Trophoblast cell (in vitro differentiated cells and primary cell): ENCODE results near the gene EPHB2.

Experiments
- DNase-seq, 2 donors: peaks; one replicate each; pipeline ENCODE4 v3.0.0-alpha.2; 2016
- H2AFZ ChIP-seq: 2 replicates; pipeline ENCODE4 v1.6.1; 2013; ENCODE audit warnings: low read length, moderate library complexity, mild to moderate bottlenecking; ENCODE audit not compliant: insufficient read depth, poor library complexity
- H2AK5ac ChIP-seq: 2 replicates; pipeline ENCODE4 v1.6.1; 2013; ENCODE audit warnings: mild to moderate bottlenecking, low read length
- H2BK120ac ChIP-seq: 2 replicates; pipeline ENCODE4 v1.6.1; 2013; ENCODE audit warnings: low read length, mild to moderate bottlenecking, moderate library complexity; ENCODE audit not compliant: insufficient read depth, poor library complexity
- H2BK12ac ChIP-seq: 2 replicates; pipeline ENCODE4 v1.6.1; 2013; ENCODE audit warnings: mild to moderate bottlenecking, low read length, moderate library complexity
- H2BK5ac ChIP-seq: 2 replicates; pipeline ENCODE4 v1.6.1; 2013; ENCODE audit warnings: low read length, low read depth, moderate library complexity, mild to moderate bottlenecking; ENCODE audit not compliant: poor library complexity
- H3K14ac ChIP-seq: 2 replicates; pipeline ENCODE4 v1.6.1; 2013; ENCODE audit warnings: mild to moderate bottlenecking, low read length
- H3K18ac ChIP-seq: 2 replicates; pipeline ENCODE4 v1.6.1; 2013; ENCODE audit warnings: mild to moderate bottlenecking, low read length
- H3K23ac ChIP-seq: 2 replicates; pipeline ENCODE4 v1.6.1; 2013; ENCODE audit warnings: low read length
- H3K27ac ChIP-seq: 2 replicates; pipeline ENCODE4 v1.5.1; 2013; ENCODE audit warnings: low read depth, mild to moderate bottlenecking, inconsistent platforms, low read length, moderate library complexity
- H3K27me3 ChIP-seq: 2 replicates; pipeline ENCODE4 v1.6.1; 2013; ENCODE audit warnings: inconsistent platforms, mild to moderate bottlenecking, low read length, moderate library complexity; ENCODE audit not compliant: insufficient read depth
- H3K36me3 ChIP-seq, 2 experiments: 1 replicate in 1 of 2; 2 replicates in 1 of 2; pipeline ENCODE4 v1.6.1; 2013; ENCODE audit warnings: low read length in 2 of 2, mild to moderate bottlenecking in 2 of 2, moderate library complexity in 1 of 2; ENCODE audit not compliant: insufficient read depth in 2 of 2, control insufficient read depth in 1 of 2
- H3K4ac ChIP-seq: 2 replicates; pipeline ENCODE4 v1.6.1; 2013; ENCODE audit warnings: low read depth, mild to moderate bottlenecking, low read length, moderate library complexity
- H3K4me1 ChIP-seq, 2 experiments: 1 replicate in 1 of 2; 2 replicates in 1 of 2; pipeline ENCODE4 v1.6.1; 2013; ENCODE audit warnings: low read length in 2 of 2, mild to moderate bottlenecking in 2 of 2, moderate library complexity in 1 of 2; ENCODE audit not compliant: insufficient read depth in 2 of 2, control insufficient read depth in 1 of 2
- H3K4me2 ChIP-seq: 2 replicates; pipeline ENCODE4 v1.6.1; 2013; ENCODE audit warnings: inconsistent platforms, mild to moderate bottlenecking, low read length, moderate library complexity
- H3K4me3 ChIP-seq: 2 replicates; pipeline ENCODE4 v1.5.1; 2013; ENCODE audit warnings: mild to moderate bottlenecking, low read depth, low read length, inconsistent platforms
- H3K79me1 ChIP-seq: one replicate; pipeline ENCODE4 v1.6.1; 2013; ENCODE audit warnings: low read length
- H3K79me2 ChIP-seq: 2 replicates; pipeline ENCODE4 v1.6.1; 2013; ENCODE audit warnings: low read length, mild to moderate bottlenecking; ENCODE audit not compliant: control insufficient read depth, insufficient read depth, poor library complexity
- H3K9ac ChIP-seq: 2 replicates; pipeline ENCODE4 v1.6.1; 2013; ENCODE audit warnings: mild to moderate bottlenecking, low read length
- H3K9me3 ChIP-seq: 2 replicates; pipeline ENCODE4 v1.6.1; 2013; ENCODE audit warnings: low read depth, mild to moderate bottlenecking, control low read depth, inconsistent platforms, low read length; ENCODE audit not compliant: insufficient read depth
- H4K12ac ChIP-seq: 2 replicates; pipeline ENCODE4 v1.6.1; 2013; ENCODE audit warnings: low read depth, mild to moderate bottlenecking, low read length, moderate library complexity
- H4K8ac ChIP-seq: 2 replicates; pipeline ENCODE4 v1.6.1; 2013; ENCODE audit warnings: low read depth, mild to moderate bottlenecking, low read length, moderate library complexity
- H4K91ac ChIP-seq: one replicate; pipeline ENCODE4 v1.6.1; 2013; ENCODE audit warnings: low read depth, mild to moderate bottlenecking, low read length, moderate library complexity
- WGBS: extraction: QIAGEN DNeasy Blood & Tissue Kit; methylation state at CpG from one replicate; pipeline ENCODE4 v1.1.7; 2013; ENCODE audit warnings: missing lambda C conversion rate; ENCODE audit not compliant: insufficient read length, insufficient coverage; ENCODE audit errors: extremely low coverage; 5-methylcytosine and 5-hydroxymethylcytosine counted together

The EPHB2 gene

GRCh38 chr1:22951796-22952195 is 241.2 kb downstream of the EPHB2 start:
- H3K4me3 ChIP-seq = no peak overlapping the region
- H4K12ac ChIP-seq = no peak overlapping the region
- WGBS = no CpG with 5 or more reads among the region's 3 CpGs
- peaks cover 13% of the 10 kb centered on the region for H3K27me3 ChIP-seq
- no peak overlapping the region for H3K4me2 ChIP-seq
- H2BK12ac ChIP-seq = no peak overlapping the region
- no peak overlapping the region for H3K18ac ChIP-seq
- no peak overlapping the region for H2BK120ac ChIP-seq
- no peak overlapping the region for H3K23ac ChIP-seq
- H4K91ac ChIP-seq = no peak overlapping the region
- no peak overlapping the region for H3K4ac ChIP-seq
- H3K14ac ChIP-seq = no peak overlapping the region
- no peak overlapping the region for H4K8ac ChIP-seq
- no peak overlapping the region for H2AK5ac ChIP-seq
- no peaks in the 10 kb centered on the region for H3K4me1 ChIP-seq
- H3K79me2 ChIP-seq = no peaks in the 10 kb centered on the region
- no peak overlapping the region for H2AFZ ChIP-seq
- no peaks in the 10 kb centered on the region for H3K79me1 ChIP-seq
- H3K9ac ChIP-seq = no peak overlapping the region
- no peak overlapping the region for H2BK5ac ChIP-seq
- no peaks in the 10 kb centered on the region for H3K36me3 ChIP-seq
- no peaks in the 10 kb centered on the region for H3K9me3 ChIP-seq
- no peak overlapping the region for H3K27ac ChIP-seq
- DNase-seq = no peak

DNA sequence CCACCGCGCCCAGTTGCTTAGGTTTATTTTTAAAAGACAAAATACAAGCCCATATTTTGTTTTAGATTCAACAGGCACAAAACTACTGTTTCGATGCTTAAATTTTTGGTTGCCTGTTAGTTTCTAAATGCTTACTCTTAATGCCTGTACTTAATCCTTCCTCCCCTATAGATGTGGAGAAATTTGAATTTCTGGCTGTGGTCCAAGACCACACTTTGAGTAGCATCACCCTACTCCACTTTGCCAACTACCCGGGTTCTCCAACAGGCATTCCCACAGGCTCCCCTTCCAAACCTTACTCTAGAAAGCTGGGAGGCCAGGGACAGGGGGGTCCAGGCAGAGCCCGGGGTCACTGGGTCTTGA is 242.0 kb downstream of the EPHB2 start:
- no peak overlapping the region for H4K8ac ChIP-seq
- no peak overlapping the region for H2AK5ac ChIP-seq
- H4K91ac ChIP-seq = no peak overlapping the region
- H4K12ac ChIP-seq = no peak overlapping the region
- H3K14ac ChIP-seq = no peak overlapping the region
- no peaks in the 10 kb centered on the region for H3K9me3 ChIP-seq
- no peaks in the 10 kb centered on the region for H3K4me1 ChIP-seq
- no peak overlapping the region for H2BK120ac ChIP-seq
- no CpG with 5 or more reads among the region's 5 CpGs for WGBS
- H3K23ac ChIP-seq = no peak overlapping the region
- H2BK12ac ChIP-seq = no peak overlapping the region
- H3K4me3 ChIP-seq = no peak overlapping the region
- no peak overlapping the region for H2BK5ac ChIP-seq
- no peak overlapping the region for H3K4me2 ChIP-seq
- no peak overlapping the region for H3K9ac ChIP-seq
- H2AFZ ChIP-seq = no peak overlapping the region
- no peaks in the 10 kb centered on the region for H3K36me3 ChIP-seq
- H3K27ac ChIP-seq = no peak overlapping the region
- H3K79me2 ChIP-seq = no peaks in the 10 kb centered on the region
- no peak overlapping the region for H3K18ac ChIP-seq
- H3K27me3 ChIP-seq = peaks cover 13% of the 10 kb centered on the region
- no peak for DNase-seq
- no peak overlapping the region for H3K4ac ChIP-seq
- H3K79me1 ChIP-seq = no peaks in the 10 kb centered on the region

- no peak overlapping the region for H2BK12ac ChIP-seq
- H3K27ac ChIP-seq = no peak overlapping the region
These were observed 242.6 kb downstream of the EPHB2 start for GRCh38 chr1:22953057-22953739.

GRCh38 chr1:22953740-22954141 is 243.1 kb downstream of the EPHB2 start:
- H3K79me2 ChIP-seq = no peaks in the 10 kb centered on the region
- H3K9me3 ChIP-seq = no peaks in the 10 kb centered on the region
- no peak overlapping the region for H3K27ac ChIP-seq
- no CpG with 5 or more reads among the region's 38 CpGs for WGBS
- no peak overlapping the region for H3K4me2 ChIP-seq
- H2AK5ac ChIP-seq = no peak overlapping the region
- no peak overlapping the region for H2BK5ac ChIP-seq
- H3K14ac ChIP-seq = no peak overlapping the region
- no peaks in the 10 kb centered on the region for H3K4me1 ChIP-seq
- H4K8ac ChIP-seq = no peak overlapping the region
- no peaks in the 10 kb centered on the region for H3K79me1 ChIP-seq
- no peak overlapping the region for H4K12ac ChIP-seq
- H3K4me3 ChIP-seq = no peak overlapping the region
- no peak overlapping the region for H2BK120ac ChIP-seq
- H4K91ac ChIP-seq = no peak overlapping the region
- no peaks in the 10 kb centered on the region for H3K36me3 ChIP-seq
- no peak for DNase-seq
- H3K9ac ChIP-seq = no peak overlapping the region
- H3K27me3 ChIP-seq = peaks cover 13% of the 10 kb centered on the region
- H2AFZ ChIP-seq = no peak overlapping the region
- no peak overlapping the region for H3K18ac ChIP-seq
- H3K23ac ChIP-seq = no peak overlapping the region
- H3K4ac ChIP-seq = no peak overlapping the region
- H2BK12ac ChIP-seq = no peak overlapping the region

More at GRCh38 chr1:22953057-22953739, 242.6 kb downstream of the EPHB2 start:
- Histone ChIP-seq H3K79me1 (no peaks in the 10 kb centered on the region), H4K8ac (no peak overlapping the region), H2AFZ (no peak overlapping the region), H2BK5ac (no peak overlapping the region), H3K36me3 (no peaks in the 10 kb centered on the region), H2BK120ac (no peak overlapping the region), H3K9me3 (no peaks in the 10 kb centered on the region), H3K27me3 (peaks cover 13% of the 10 kb centered on the region), H3K23ac (no peak overlapping the region), H3K18ac (no peak overlapping the region), H4K91ac (no peak overlapping the region), H3K4me1 (no peaks in the 10 kb centered on the region), H3K4ac (no peak overlapping the region), H3K79me2 (no peaks in the 10 kb centered on the region), H2AK5ac (no peak overlapping the region), H3K14ac (no peak overlapping the region), H3K4me2 (no peak overlapping the region), H3K9ac (no peak overlapping the region), H4K12ac (no peak overlapping the region), H3K4me3 (no peak overlapping the region)
- WGBS = no CpG with 5 or more reads among the region's 92 CpGs
- DNase-seq = no peak
